ENCODE measurements around the gene MUC4. TPM values are rescaled to one million over a fixed set of nuclear protein-coding genes. Genes with fewer than 3 reads are reported as not detected.

MUC4 gene
- total RNA-seq, 1 experiment from 2014 or later, result not detected

DNA sequence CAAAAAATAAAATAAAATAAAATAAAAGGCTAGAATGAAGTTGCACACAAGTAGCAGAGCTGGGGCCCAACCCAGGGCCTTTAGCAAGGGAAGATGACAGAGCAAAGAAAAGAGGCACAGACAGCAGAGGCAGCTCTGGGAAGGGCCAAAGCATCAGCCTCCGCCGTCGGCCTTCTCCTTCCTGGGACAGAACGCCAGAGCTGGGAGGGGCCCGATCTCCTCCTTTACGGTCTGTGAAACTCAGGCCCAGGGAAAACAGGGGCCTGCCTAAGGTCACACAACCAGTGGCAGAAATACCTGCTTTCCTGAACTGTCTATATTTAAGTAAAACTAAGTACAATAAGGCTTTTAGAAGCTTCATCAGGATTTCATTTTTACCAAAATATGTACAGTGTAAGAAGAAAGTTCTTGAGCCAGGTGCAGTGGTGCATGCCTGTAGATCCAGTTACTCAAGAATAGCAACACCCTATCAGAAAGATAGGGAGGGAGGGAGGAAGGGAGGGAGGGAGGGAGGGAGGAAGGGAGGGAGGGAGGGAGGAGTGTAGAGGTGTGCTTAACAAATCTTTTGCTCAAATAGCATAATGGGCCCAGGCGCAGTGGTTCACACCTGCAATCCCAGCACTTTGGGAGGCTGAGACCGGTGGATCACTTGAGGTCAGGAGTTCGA lies 43.0 kb upstream of the MUC4 start:
- POLR2A ChIA-PET (ENCODE audit: unreplicated experiment), result no interaction called here
- no peaks in the 10 kb centered on the region for H4K20me1 ChIP-seq (ENCODE audit: low read length)
- no peak overlapping the region for H2AFZ ChIP-seq (ENCODE audit: low read length)
- TF ChIP-seq EZH2 (IDR thresholded peaks at IDR 0.05; ENCODE audit: low read length, unreplicated experiment) (no peak), EZH2phosphoT487 (IDR thresholded peaks at IDR 0.05; ENCODE audit: borderline replicate concordance, low read length) (no peak), CTCF (conservative IDR thresholded peaks at IDR 0.05; ENCODE audit: low read depth, low read length) (no peak)
- H3K4me2 ChIP-seq (ENCODE audit: low read length), result no peak overlapping the region
- BruUV-seq (replicated peaks), result no TSS peak
- no peak for DNase-seq
- no peak overlapping the region for H3K4me3 ChIP-seq (ENCODE audit: low read length)
- no peak overlapping the region for H3K27ac ChIP-seq (ENCODE audit: low read length)
- no peak for ATAC-seq
- H3K36me3 ChIP-seq (ENCODE audit: low read depth, low read length), result no peaks in the 10 kb centered on the region
- 0 out of 2 replicates have a peak, but pooled peaks cover 4% of the 10 kb centered on the region for H3K4me1 ChIP-seq (ENCODE audit: insufficient read depth, low read length)
- H3K9me3 ChIP-seq (ENCODE audit: low read length), result no peaks in the 10 kb centered on the region
- no peaks in the 10 kb centered on the region for H3K79me2 ChIP-seq (ENCODE audit: low read length)
- no peak overlapping the region for H3K9ac ChIP-seq (ENCODE audit: low read length)
- intact Hi-C loops (cut with micrococcal nuclease), result loop anchor here (5.0 kb wide), 1 partner anchor 582 kb away; the partner anchor contains the start of gene XXYLT1
- H3K9me2 ChIP-seq (replicated peaks; ENCODE audit: low read length), result no peaks in the 10 kb centered on the region
- H3K27me3 ChIP-seq (ENCODE audit: low read length), result no peaks in the 10 kb centered on the region
- CTCF ChIA-PET, result interaction anchor here (0.6 kb wide), 1 partner anchor 77 kb away, joined by 3 read pairs; no protein-coding TSS in a partner anchor
- H3F3A ChIP-seq (ENCODE audit: low read length, unreplicated experiment), result no peaks in the 10 kb centered on the region

DNA sequence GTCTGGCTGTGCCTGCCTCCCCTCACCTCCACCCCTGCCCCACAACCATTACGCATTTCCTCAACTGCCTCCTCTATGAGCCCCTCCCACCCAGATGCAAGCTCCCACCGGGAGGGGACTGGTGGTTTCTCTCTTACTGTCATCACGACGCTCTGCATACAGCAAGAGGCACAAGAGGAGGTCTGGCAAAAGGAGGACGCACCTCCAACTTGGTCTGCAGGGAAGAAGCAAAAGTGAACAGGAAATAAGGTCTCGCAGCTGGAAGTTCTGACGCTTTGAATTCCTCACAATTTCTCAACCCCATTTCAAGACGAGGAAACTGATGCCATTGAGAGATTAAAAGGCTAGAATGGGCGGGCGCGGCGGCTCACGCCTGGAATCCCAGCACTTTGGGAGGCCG lies 42.3 kb upstream of the MUC4 start:
- POLR2A ChIA-PET (ENCODE audit: unreplicated experiment), result no interaction called here
- Histone ChIP-seq H3K4me2 (ENCODE audit: low read length) (no peak overlapping the region), H2AFZ (ENCODE audit: low read length) (no peak overlapping the region), H3F3A (ENCODE audit: low read length, unreplicated experiment) (no peaks in the 10 kb centered on the region), H3K79me2 (ENCODE audit: low read length) (no peaks in the 10 kb centered on the region), H3K27ac (ENCODE audit: low read length) (no peak overlapping the region), H3K9me3 (ENCODE audit: low read length) (no peaks in the 10 kb centered on the region), H3K27me3 (ENCODE audit: low read length) (no peaks in the 10 kb centered on the region), H3K4me1 (ENCODE audit: insufficient read depth, low read length) (0 out of 2 replicates have a peak, but pooled peaks cover 2% of the 10 kb centered on the region), H3K9ac (ENCODE audit: low read length) (no peak overlapping the region), H3K4me3 (ENCODE audit: low read length) (no peak overlapping the region), H3K9me2 (replicated peaks; ENCODE audit: low read length) (no peaks in the 10 kb centered on the region), H4K20me1 (ENCODE audit: low read length) (no peaks in the 10 kb centered on the region), H3K36me3 (ENCODE audit: low read depth, low read length) (no peaks in the 10 kb centered on the region)
- BruUV-seq (replicated peaks), result no TSS peak
- intact Hi-C loops (cut with micrococcal nuclease), result loop anchor here (5.0 kb wide), 1 partner anchor 582 kb away; the partner anchor contains the start of gene XXYLT1
- no peak for DNase-seq
- CTCF ChIA-PET, result no interaction called here
- no peak for ATAC-seq
- no peak for TF ChIP-seq EZH2phosphoT487 (IDR thresholded peaks at IDR 0.05; ENCODE audit: borderline replicate concordance, low read length)
- no peak for TF ChIP-seq EZH2 (IDR thresholded peaks at IDR 0.05; ENCODE audit: low read length, unreplicated experiment)
- no peak for TF ChIP-seq CTCF (conservative IDR thresholded peaks at IDR 0.05; ENCODE audit: low read depth, low read length)

- ChIA-PET POLR2A (ENCODE audit: unreplicated experiment) (no interaction called here), CTCF (no interaction called here)
- BruUV-seq (replicated peaks), result no TSS peak
These were observed 41.3 kb upstream of the MUC4 start for GRCh38 chr3:195853036-195853435.

More at GRCh38 chr3:195853036-195853435, 41.3 kb upstream of the MUC4 start:
- Histone ChIP-seq H3K79me2 (ENCODE audit: low read length) (no peaks in the 10 kb centered on the region), H3K4me2 (ENCODE audit: low read length) (no peak overlapping the region), H3K27ac (ENCODE audit: low read length) (no peak overlapping the region), H2AFZ (ENCODE audit: low read length) (no peak overlapping the region), H3K9ac (ENCODE audit: low read length) (no peak overlapping the region), H3K27me3 (ENCODE audit: low read length) (no peaks in the 10 kb centered on the region), H3K4me3 (ENCODE audit: low read length) (no peak overlapping the region), H3K9me2 (replicated peaks; ENCODE audit: low read length) (no peaks in the 10 kb centered on the region), H3K9me3 (ENCODE audit: low read length) (no peaks in the 10 kb centered on the region), H4K20me1 (ENCODE audit: low read length) (no peaks in the 10 kb centered on the region), H3K36me3 (ENCODE audit: low read depth, low read length) (no peaks in the 10 kb centered on the region), H3F3A (ENCODE audit: low read length, unreplicated experiment) (no peaks in the 10 kb centered on the region), H3K4me1 (ENCODE audit: insufficient read depth, low read length) (no peaks in the 10 kb centered on the region)
- ATAC-seq, result no peak
- TF ChIP-seq EZH2 (IDR thresholded peaks at IDR 0.05; ENCODE audit: low read length, unreplicated experiment) (no peak), CTCF (conservative IDR thresholded peaks at IDR 0.05; ENCODE audit: low read depth, low read length) (no peak), EZH2phosphoT487 (IDR thresholded peaks at IDR 0.05; ENCODE audit: borderline replicate concordance, low read length) (no peak)
- intact Hi-C loops (cut with micrococcal nuclease), result loop anchor here (5.0 kb wide), 1 partner anchor 581 kb away; the partner anchor contains the start of gene XXYLT1
- DNase-seq, result no peak
